ENCODE data around the gene B3GNT5.
A peak's percentile ranks its signal among the peaks of the same experiment; 100 is the strongest.

B3GNT5 gene, protein sequence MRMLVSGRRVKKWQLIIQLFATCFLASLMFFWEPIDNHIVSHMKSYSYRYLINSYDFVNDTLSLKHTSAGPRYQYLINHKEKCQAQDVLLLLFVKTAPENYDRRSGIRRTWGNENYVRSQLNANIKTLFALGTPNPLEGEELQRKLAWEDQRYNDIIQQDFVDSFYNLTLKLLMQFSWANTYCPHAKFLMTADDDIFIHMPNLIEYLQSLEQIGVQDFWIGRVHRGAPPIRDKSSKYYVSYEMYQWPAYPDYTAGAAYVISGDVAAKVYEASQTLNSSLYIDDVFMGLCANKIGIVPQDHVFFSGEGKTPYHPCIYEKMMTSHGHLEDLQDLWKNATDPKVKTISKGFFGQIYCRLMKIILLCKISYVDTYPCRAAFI

DNA sequence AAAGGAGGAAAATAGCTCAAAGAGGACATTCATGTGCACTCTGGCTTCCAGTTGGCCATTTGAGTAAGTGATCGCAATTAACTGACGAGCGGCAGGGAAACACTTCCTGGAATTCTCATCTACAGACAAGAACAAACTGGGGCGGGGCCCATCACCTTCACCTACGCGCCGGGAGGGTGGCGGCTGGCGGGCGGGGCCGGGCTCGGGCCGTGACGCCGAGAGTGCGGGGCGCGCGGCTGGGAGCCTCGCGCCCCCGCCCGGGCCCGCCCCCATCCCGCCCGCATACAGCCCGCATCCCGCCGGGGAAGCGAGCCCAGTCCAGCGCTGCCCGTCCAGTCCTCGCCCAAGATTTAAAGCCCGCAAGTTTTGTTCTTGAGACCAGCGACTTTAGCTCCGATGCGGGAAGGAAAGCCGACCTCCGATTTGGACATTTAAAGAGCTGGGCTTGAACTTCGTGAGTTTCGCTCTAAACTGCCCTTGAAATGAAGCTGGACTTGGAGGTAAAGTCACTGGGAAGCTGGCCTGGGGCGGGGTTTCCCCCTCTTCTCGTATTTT lies at the start of gene B3GNT5:
B3GNT5 (plus strand) TSS at position 281 of the 555 bp plus-strand sequence. CDS start 16,546 bp downstream, outside the sequence.
- Histone ChIP-seq H3K27ac (ENCODE audit: low read depth, low read length) (no peak within 1 kb of the TSS; the same call in 1 of the 2 replicates), H3K4me1 (ENCODE audit: control insufficient read depth, insufficient read depth, low read length) (peaks cover 24% of the 10 kb centered on the region), H3K4me3 (ENCODE audit: low read depth, low read length) (peak within 1 kb of the TSS; percentile 87), H3K9ac (ENCODE audit: low read length) (peak within 1 kb of the TSS; percentile 83), H3K9me3 (ENCODE audit: control insufficient read depth, insufficient read depth, low read depth, low read length) (no peaks in the 10 kb centered on the region), H3K27me3 (ENCODE audit: control insufficient read depth, insufficient read depth, low read length) (peaks cover 41% of the 10 kb centered on the region), H3K36me3 (ENCODE audit: control insufficient read depth, insufficient read depth, low read length) (no peaks in the 10 kb centered on the region)

DNA sequence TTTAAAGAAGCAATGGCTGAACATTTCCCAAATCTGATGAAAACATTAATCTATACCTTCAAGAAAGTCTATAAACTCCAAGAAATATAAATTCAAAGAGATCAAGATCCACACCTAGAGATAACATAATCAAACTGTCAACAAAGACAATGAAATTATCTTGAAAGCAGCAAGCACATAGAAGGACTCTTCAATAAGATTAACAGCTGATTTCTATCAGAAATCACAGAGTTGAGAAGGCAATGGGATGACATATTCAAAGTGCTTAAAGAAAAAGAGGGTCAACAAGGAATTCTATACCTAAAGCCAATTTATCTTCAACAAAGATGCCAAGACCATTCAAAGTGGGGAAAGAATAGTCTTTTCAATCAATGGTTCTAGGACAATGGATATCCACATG lies 49.4 kb upstream of the B3GNT5 start:
- H3K4me3 ChIP-seq (ENCODE audit: low read depth, low read length), result no peak overlapping the region
- H3K9me3 ChIP-seq (ENCODE audit: control insufficient read depth, insufficient read depth, low read depth, low read length), result peaks cover 16% of the 10 kb centered on the region
- H3K27ac ChIP-seq (ENCODE audit: low read depth, low read length), result no peak overlapping the region
- H3K4me1 ChIP-seq (ENCODE audit: control insufficient read depth, insufficient read depth, low read length), result no peaks in the 10 kb centered on the region
- H3K27me3 ChIP-seq (ENCODE audit: control insufficient read depth, insufficient read depth, low read length), result no peaks in the 10 kb centered on the region
- no peak overlapping the region for H3K9ac ChIP-seq (ENCODE audit: low read length)
- no peaks in the 10 kb centered on the region for H3K36me3 ChIP-seq (ENCODE audit: control insufficient read depth, insufficient read depth, low read length)

DNA sequence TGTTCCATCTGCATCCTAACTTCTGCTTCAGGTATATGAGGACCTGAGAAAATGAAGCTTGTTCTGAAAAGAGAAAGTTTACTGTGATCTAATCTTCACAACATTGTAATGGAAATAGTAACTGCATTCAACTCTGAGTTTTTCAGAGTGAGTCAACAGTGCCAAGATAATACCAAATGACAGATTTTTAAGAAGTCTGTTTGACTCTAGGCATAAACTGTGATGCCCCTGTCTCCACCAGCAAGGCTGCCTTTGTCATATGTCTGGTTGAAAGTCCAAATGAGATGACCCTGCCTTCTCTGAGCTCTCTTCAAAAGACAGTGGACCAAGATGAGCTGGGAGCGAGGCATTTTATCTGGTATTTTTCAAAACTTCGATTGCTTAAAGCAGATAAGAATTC lies 44.8 kb upstream of the B3GNT5 start:
- Histone ChIP-seq H3K36me3 (ENCODE audit: control insufficient read depth, insufficient read depth, low read length) (no peaks in the 10 kb centered on the region), H3K9me3 (ENCODE audit: control insufficient read depth, insufficient read depth, low read depth, low read length) (peaks cover 13% of the 10 kb centered on the region), H3K27ac (ENCODE audit: low read depth, low read length) (no peak overlapping the region), H3K9ac (ENCODE audit: low read length) (no peak overlapping the region), H3K4me3 (ENCODE audit: low read depth, low read length) (no peak overlapping the region), H3K27me3 (ENCODE audit: control insufficient read depth, insufficient read depth, low read length) (no peaks in the 10 kb centered on the region), H3K4me1 (ENCODE audit: control insufficient read depth, insufficient read depth, low read length) (no peaks in the 10 kb centered on the region)

DNA sequence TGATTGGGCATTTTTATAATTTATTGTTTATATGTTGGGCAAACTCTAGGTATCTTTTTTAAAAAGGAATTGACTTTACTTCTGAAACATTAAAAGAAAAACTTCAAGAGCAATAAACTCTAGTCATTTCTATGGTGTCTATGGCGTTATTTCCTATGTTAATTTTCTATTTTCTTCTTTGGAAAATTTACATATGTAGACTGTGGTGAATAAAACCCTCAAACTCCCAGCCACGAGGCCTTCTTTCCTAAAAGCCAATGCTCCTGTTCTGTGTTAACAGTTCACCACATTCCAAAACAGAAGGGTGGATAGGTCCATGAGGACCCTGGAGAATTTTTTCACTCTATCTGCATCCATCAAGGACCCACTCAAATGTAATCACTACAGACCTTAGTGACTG lies 44.3 kb upstream of the B3GNT5 start:
- H3K27ac ChIP-seq (ENCODE audit: low read depth, low read length), result no peak overlapping the region
- H3K36me3 ChIP-seq (ENCODE audit: control insufficient read depth, insufficient read depth, low read length), result no peaks in the 10 kb centered on the region
- H3K4me1 ChIP-seq (ENCODE audit: control insufficient read depth, insufficient read depth, low read length), result no peaks in the 10 kb centered on the region
- no peaks in the 10 kb centered on the region for H3K27me3 ChIP-seq (ENCODE audit: control insufficient read depth, insufficient read depth, low read length)
- H3K4me3 ChIP-seq (ENCODE audit: low read depth, low read length), result no peak overlapping the region
- peaks cover 7% of the 10 kb centered on the region for H3K9me3 ChIP-seq (ENCODE audit: control insufficient read depth, insufficient read depth, low read depth, low read length)
- H3K9ac ChIP-seq (ENCODE audit: low read length), result no peak overlapping the region

DNA sequence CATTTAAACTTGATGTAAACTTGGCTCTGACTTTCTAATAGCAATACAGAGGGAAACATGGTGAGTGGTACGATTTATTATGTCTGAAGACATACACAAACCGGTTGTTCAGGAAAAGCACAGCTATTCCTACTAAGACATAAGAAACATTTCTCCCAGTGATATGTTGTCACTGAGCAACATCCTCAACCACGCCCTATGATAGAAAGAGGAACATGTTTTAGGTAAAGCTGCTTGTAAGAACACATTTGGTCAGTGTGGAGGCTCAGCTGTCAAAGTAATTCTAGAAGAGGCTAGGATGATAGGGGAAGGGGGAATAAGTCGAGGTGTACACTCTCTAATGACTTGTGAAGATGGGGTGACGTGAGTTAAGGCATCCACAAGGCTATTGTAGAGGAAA lies 42.7 kb upstream of the B3GNT5 start:
- H3K27me3 ChIP-seq (ENCODE audit: control insufficient read depth, insufficient read depth, low read length), result no peaks in the 10 kb centered on the region
- no peak overlapping the region for H3K4me3 ChIP-seq (ENCODE audit: low read depth, low read length)
- no peak overlapping the region for H3K9ac ChIP-seq (ENCODE audit: low read length)
- no peaks in the 10 kb centered on the region for H3K4me1 ChIP-seq (ENCODE audit: control insufficient read depth, insufficient read depth, low read length)
- H3K9me3 ChIP-seq (ENCODE audit: control insufficient read depth, insufficient read depth, low read depth, low read length), result peaks cover 2% of the 10 kb centered on the region; the same call in 1 of the 2 replicates
- H3K27ac ChIP-seq (ENCODE audit: low read depth, low read length), result no peak overlapping the region
- no peaks in the 10 kb centered on the region for H3K36me3 ChIP-seq (ENCODE audit: control insufficient read depth, insufficient read depth, low read length)

DNA sequence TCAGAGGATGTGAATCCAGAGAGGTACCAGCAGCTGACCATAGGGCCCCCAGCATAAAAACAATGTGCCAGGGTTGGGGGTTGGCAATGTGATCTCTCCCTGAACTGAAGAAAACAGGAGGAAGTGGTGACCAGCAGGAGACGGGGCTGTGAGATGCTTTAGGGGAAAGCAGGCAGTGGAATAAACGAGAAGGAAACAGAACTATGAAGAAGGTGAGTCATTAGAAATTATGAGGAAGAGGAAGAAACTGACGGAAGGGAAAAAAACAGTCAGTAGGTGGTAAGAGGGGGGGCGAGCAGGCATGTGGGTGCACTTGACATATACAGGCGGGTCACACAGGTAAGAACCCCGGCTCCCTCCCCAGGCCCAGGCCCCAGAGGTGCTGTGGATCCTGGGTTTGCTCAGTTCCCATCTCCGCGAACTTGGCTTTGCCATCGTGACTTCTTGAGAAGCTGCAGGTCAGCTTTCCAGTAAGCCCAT lies 42.2 kb upstream of the B3GNT5 start:
- Histone ChIP-seq H3K9me3 (ENCODE audit: control insufficient read depth, insufficient read depth, low read depth, low read length) (peaks cover 2% of the 10 kb centered on the region; the same call in 1 of the 2 replicates), H3K4me1 (ENCODE audit: control insufficient read depth, insufficient read depth, low read length) (no peaks in the 10 kb centered on the region), H3K4me3 (ENCODE audit: low read depth, low read length) (no peak overlapping the region), H3K36me3 (ENCODE audit: control insufficient read depth, insufficient read depth, low read length) (no peaks in the 10 kb centered on the region), H3K27me3 (ENCODE audit: control insufficient read depth, insufficient read depth, low read length) (no peaks in the 10 kb centered on the region), H3K9ac (ENCODE audit: low read length) (no peak overlapping the region), H3K27ac (ENCODE audit: low read depth, low read length) (no peak overlapping the region)

DNA sequence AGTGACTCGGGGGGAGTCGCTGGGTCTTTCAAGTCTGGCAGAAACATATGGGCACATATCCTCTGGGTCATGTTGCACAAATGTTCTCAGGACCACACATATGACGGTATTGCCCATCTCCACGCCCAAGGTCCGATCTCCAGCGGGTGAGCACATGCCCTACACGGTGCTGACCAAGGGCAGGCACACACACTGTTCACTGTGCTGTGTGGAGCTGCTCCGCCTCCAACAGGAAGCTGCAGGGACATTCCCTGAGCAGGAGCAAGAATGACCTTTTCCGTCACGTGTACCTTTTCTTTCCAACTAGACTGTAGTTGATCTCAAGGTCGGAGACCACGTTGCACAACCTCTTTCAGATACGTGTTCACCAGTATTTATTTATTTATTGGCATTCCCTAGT lies 41.7 kb upstream of the B3GNT5 start:
- Histone ChIP-seq H3K27me3 (ENCODE audit: control insufficient read depth, insufficient read depth, low read length) (no peaks in the 10 kb centered on the region), H3K9ac (ENCODE audit: low read length) (no peak overlapping the region), H3K27ac (ENCODE audit: low read depth, low read length) (no peak overlapping the region), H3K4me1 (ENCODE audit: control insufficient read depth, insufficient read depth, low read length) (no peaks in the 10 kb centered on the region), H3K4me3 (ENCODE audit: low read depth, low read length) (no peak overlapping the region), H3K36me3 (ENCODE audit: control insufficient read depth, insufficient read depth, low read length) (no peaks in the 10 kb centered on the region), H3K9me3 (ENCODE audit: control insufficient read depth, insufficient read depth, low read depth, low read length) (peaks cover 2% of the 10 kb centered on the region; the same call in 1 of the 2 replicates)

DNA sequence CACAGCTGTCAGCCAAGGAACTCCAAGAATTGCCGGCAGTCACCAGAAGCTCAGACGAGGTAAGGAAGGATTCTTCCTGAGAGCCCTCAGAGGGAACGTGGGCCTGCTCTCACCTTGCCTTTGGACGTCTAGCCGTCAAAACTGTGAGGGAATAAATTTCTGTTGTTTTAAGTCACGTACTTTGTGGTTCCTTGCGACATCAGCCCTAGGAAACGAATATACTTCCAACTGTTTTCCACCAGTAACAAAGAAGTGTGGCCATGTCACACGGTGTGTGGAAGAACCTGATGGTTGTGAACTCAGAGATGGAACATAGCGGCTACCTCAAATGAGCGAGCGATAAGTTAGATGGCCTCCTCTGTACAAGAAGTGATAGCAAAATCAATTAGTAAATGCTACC lies 41.0 kb upstream of the B3GNT5 start:
- H3K4me3 ChIP-seq (ENCODE audit: low read depth, low read length), result no peak overlapping the region
- no peak overlapping the region for H3K27ac ChIP-seq (ENCODE audit: low read depth, low read length)
- H3K4me1 ChIP-seq (ENCODE audit: control insufficient read depth, insufficient read depth, low read length), result no peaks in the 10 kb centered on the region
- no peaks in the 10 kb centered on the region for H3K27me3 ChIP-seq (ENCODE audit: control insufficient read depth, insufficient read depth, low read length)
- no peaks in the 10 kb centered on the region for H3K36me3 ChIP-seq (ENCODE audit: control insufficient read depth, insufficient read depth, low read length)
- H3K9me3 ChIP-seq (ENCODE audit: control insufficient read depth, insufficient read depth, low read depth, low read length), result peaks cover 2% of the 10 kb centered on the region; the same call in 1 of the 2 replicates
- no peak overlapping the region for H3K9ac ChIP-seq (ENCODE audit: low read length)

DNA sequence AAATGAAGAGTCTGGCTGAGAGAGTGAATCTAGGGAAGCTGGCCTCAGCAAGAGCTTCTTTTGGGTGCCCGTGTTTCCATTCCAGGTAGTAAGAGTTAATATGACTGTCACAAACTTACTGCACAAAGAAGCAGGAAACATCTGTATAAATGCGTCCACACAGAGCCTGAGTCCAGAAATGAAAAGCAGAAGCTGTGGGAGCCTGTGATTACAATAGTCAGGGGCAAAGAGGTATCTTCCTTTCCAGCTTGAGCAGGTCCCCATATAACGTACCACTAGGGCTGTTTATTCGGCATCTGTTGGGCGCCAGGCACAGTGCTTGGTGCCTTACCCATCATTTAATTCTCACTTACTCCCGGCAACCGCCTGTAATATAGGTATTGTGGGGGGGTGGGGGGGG lies 40.5 kb upstream of the B3GNT5 start:
- Histone ChIP-seq H3K9ac (ENCODE audit: low read length) (no peak overlapping the region), H3K4me1 (ENCODE audit: control insufficient read depth, insufficient read depth, low read length) (no peaks in the 10 kb centered on the region), H3K27ac (ENCODE audit: low read depth, low read length) (no peak overlapping the region), H3K36me3 (ENCODE audit: control insufficient read depth, insufficient read depth, low read length) (no peaks in the 10 kb centered on the region), H3K9me3 (ENCODE audit: control insufficient read depth, insufficient read depth, low read depth, low read length) (peaks cover 2% of the 10 kb centered on the region; the same call in 1 of the 2 replicates), H3K27me3 (ENCODE audit: control insufficient read depth, insufficient read depth, low read length) (no peaks in the 10 kb centered on the region), H3K4me3 (ENCODE audit: low read depth, low read length) (no peak overlapping the region)

DNA sequence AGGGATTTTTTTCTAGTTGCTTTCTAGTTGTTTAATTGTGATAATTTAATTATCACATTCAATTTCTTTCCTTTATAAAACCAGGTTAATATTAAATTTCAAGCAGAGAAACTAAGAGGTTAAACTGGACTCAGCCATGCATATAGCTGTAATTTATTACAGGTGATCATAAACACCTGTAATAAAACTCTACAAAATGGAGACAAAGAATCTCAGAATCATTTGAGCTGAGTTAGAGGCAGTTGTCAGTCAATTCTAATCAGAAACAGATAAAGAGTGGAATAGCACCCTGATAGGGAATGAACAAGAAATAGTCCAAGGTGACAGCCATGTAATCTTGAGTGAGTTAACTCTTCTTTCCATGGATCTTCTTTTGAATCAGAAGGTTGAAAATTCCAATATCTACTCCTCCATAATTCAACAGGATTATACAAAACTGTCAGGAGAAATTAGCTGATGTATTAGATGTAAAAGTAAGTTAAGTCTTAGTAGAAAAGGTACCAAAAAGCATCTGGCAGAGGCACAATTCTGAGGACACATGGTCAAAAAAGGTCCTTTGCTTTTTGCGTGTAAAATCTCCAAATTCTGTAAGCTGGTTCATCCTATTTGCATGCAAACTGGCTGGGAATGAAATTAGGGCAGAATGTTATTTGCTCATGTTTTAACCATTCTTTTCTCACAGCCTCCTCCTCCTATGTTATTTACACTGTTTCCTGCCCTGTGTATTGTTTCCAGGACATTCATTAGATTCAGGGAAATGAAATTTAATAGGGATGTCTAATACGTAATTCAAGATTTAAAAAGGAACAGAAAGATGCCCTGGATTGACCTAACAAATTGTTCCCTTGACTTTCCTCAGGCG lies 39.4 kb upstream of the B3GNT5 start:
- Histone ChIP-seq H3K4me1 (ENCODE audit: control insufficient read depth, insufficient read depth, low read length) (no peaks in the 10 kb centered on the region), H3K27ac (ENCODE audit: low read depth, low read length) (no peak overlapping the region)

DNA sequence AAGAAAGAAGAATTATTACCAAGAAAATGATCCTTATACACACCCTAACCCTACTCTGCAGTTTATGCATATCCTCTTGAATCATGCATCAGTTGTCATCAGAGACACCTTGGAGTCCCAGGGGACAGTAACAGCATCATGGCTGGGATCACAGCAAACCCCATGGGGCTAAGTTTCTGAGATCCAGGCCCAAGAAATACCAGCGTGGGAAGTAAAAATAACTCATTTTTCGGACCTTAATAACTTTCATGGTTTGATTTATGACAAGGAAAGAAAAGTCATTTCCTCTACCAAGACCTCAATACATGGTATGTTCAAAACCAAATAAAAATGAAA lies 38.8 kb upstream of the B3GNT5 start:
- H3K36me3 ChIP-seq (ENCODE audit: control insufficient read depth, insufficient read depth, low read length), result no peaks in the 10 kb centered on the region
- no peaks in the 10 kb centered on the region for H3K4me1 ChIP-seq (ENCODE audit: control insufficient read depth, insufficient read depth, low read length)
- H3K9me3 ChIP-seq (ENCODE audit: control insufficient read depth, insufficient read depth, low read depth, low read length), result no peaks in the 10 kb centered on the region
- no peak overlapping the region for H3K4me3 ChIP-seq (ENCODE audit: low read depth, low read length)
- H3K27ac ChIP-seq (ENCODE audit: low read depth, low read length), result no peak overlapping the region
- no peak overlapping the region for H3K9ac ChIP-seq (ENCODE audit: low read length)
- H3K27me3 ChIP-seq (ENCODE audit: control insufficient read depth, insufficient read depth, low read length), result no peaks in the 10 kb centered on the region

More for the DNA sequence above, 39.4 kb upstream of the B3GNT5 start:
- Histone ChIP-seq H3K4me3 (ENCODE audit: low read depth, low read length) (no peak overlapping the region), H3K27me3 (ENCODE audit: control insufficient read depth, insufficient read depth, low read length) (no peaks in the 10 kb centered on the region), H3K9me3 (ENCODE audit: control insufficient read depth, insufficient read depth, low read depth, low read length) (no peaks in the 10 kb centered on the region), H3K36me3 (ENCODE audit: control insufficient read depth, insufficient read depth, low read length) (no peaks in the 10 kb centered on the region), H3K9ac (ENCODE audit: low read length) (no peak overlapping the region)
